ENCODE data around the gene TSSC4. TPM values are rescaled to one million over a fixed set of nuclear protein-coding genes. Genes with fewer than 3 reads are reported as not detected.

Gene TSSC4
- total and polyA plus RNA-seq, 2 of the 13 experiments (the other 11 are each of a cell fraction or from before 2014, with no cell fraction given) = 16.2 to 58.6 TPM

DNA sequence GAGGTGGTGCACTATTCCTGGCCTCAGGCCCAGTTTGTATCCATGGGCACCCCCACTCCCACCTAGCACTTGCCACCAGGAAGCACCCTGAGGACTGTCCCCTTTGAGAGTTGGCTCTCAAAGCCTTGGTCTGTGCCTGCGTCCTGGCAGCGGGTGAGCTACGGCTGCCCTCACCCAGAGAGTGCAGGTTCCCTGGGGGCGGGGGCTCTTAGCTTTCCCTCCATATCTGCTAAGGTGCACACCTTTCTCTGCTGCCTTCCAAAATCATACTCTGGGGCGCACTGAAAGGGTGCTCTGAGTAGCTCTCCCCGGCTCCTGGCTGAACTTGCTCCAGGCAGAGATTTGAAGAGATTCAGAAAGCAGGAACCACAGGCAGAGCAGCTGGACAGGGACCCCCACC is 51.4 kb downstream of the TSSC4 start:
- Histone ChIP-seq H3K79me2 (ENCODE audit: insufficient read depth, low read length) (no peaks in the 10 kb centered on the region), H2AFZ (ENCODE audit: low read length) (no peak overlapping the region), H3K9me3 (ENCODE audit: low read length) (no peaks in the 10 kb centered on the region), H3K9ac (ENCODE audit: insufficient read depth, low read depth, low read length) (no peak overlapping the region), H3K36me3 (replicated peaks in 1 of 2; ENCODE audit: control insufficient read depth in 1 of 2, insufficient read depth in 2 of 2, low read length in 2 of 2) (no peaks in the 10 kb centered on the region), H4K20me1 (ENCODE audit: insufficient read depth, low read length) (no peaks in the 10 kb centered on the region), H3K4me2 (ENCODE audit: low read depth, low read length) (no peak overlapping the region), H3K27ac (ENCODE audit: extremely low read length, insufficient read depth, low read length) (no peak overlapping the region), H3K27me3 (ENCODE audit: control insufficient read depth in 1 of 2, insufficient read depth in 2 of 2, low read length in 2 of 2) (peaks cover 21 to 65% of the 10 kb centered on the region in 2 experiments), H3K4me3 (replicated peaks in 1 of 3; ENCODE audit: insufficient read depth in 1 of 3, low read depth in 2 of 3, low read length in 3 of 3) (no peak overlapping the region), H3K4me1 (ENCODE audit: insufficient read depth, low read length) (no peaks in the 10 kb centered on the region)
- no CpG with 5 or more reads among the region's 6 CpGs for WGBS (ENCODE audit: low lambda C conversion rate)
- DNase-seq (ENCODE audit: low spot score) = no peak
- BruUV-seq (replicated peaks) = no TSS peak
- no peak for FAIRE-seq
- CTCF ChIA-PET (ENCODE audit: low intra/inter-chr PET ratio, low total read pairs) = no interaction called here
- ATAC-seq = no peak
- POLR2A ChIA-PET = no interaction called here
- in situ Hi-C loops (cut with HindIII; ENCODE audit: extremely low pct_ligation_motif_present, low pct_unique_long_range_greater_than_20kb) (no loop called here), intact Hi-C loops (cut with micrococcal nuclease; ENCODE audit: unreplicated experiment) (no loop called here)
- TF ChIP-seq, protein P1, sequence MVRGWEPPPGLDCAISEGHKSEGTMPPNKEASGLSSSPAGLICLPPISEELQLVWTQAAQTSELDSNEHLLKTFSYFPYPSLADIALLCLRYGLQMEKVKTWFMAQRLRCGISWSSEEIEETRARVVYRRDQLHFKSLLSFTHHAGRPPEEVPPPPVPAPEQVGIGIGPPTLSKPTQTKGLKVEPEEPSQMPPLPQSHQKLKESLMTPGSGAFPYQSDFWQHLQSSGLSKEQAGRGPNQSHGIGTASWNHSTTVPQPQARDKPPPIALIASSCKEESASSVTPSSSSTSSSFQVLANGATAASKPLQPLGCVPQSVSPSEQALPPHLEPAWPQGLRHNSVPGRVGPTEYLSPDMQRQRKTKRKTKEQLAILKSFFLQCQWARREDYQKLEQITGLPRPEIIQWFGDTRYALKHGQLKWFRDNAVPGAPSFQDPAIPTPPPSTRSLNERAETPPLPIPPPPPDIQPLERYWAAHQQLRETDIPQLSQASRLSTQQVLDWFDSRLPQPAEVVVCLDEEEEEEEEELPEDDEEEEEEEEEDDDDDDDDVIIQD (CRISPR knock-in tag; IDR thresholded peaks at IDR 0.05; ENCODE audit: low read depth) = no peak
- TF ChIP-seq, protein P2, sequence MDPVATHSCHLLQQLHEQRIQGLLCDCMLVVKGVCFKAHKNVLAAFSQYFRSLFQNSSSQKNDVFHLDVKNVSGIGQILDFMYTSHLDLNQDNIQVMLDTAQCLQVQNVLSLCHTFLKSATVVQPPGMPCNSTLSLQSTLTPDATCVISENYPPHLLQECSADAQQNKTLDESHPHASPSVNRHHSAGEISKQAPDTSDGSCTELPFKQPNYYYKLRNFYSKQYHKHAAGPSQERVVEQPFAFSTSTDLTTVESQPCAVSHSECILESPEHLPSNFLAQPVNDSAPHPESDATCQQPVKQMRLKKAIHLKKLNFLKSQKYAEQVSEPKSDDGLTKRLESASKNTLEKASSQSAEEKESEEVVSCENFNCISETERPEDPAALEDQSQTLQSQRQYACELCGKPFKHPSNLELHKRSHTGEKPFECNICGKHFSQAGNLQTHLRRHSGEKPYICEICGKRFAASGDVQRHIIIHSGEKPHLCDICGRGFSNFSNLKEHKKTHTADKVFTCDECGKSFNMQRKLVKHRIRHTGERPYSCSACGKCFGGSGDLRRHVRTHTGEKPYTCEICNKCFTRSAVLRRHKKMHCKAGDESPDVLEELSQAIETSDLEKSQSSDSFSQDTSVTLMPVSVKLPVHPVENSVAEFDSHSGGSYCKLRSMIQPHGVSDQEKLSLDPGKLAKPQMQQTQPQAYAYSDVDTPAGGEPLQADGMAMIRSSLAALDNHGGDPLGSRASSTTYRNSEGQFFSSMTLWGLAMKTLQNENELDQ (CRISPR knock-in tag; IDR thresholded peaks at IDR 0.05; ENCODE audit: borderline replicate concordance) = no peak
- TF ChIP-seq, protein P3, sequence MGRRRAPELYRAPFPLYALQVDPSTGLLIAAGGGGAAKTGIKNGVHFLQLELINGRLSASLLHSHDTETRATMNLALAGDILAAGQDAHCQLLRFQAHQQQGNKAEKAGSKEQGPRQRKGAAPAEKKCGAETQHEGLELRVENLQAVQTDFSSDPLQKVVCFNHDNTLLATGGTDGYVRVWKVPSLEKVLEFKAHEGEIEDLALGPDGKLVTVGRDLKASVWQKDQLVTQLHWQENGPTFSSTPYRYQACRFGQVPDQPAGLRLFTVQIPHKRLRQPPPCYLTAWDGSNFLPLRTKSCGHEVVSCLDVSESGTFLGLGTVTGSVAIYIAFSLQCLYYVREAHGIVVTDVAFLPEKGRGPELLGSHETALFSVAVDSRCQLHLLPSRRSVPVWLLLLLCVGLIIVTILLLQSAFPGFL (CRISPR knock-in tag; IDR thresholded peaks at IDR 0.05) = no peak
- no peak for TF ChIP-seq ZNF24 (IDR thresholded peaks at IDR 0.05)
- no peak for TF ChIP-seq CENPX (CRISPR knock-in tag; IDR thresholded peaks at IDR 0.05)
- TF ChIP-seq, protein P4, sequence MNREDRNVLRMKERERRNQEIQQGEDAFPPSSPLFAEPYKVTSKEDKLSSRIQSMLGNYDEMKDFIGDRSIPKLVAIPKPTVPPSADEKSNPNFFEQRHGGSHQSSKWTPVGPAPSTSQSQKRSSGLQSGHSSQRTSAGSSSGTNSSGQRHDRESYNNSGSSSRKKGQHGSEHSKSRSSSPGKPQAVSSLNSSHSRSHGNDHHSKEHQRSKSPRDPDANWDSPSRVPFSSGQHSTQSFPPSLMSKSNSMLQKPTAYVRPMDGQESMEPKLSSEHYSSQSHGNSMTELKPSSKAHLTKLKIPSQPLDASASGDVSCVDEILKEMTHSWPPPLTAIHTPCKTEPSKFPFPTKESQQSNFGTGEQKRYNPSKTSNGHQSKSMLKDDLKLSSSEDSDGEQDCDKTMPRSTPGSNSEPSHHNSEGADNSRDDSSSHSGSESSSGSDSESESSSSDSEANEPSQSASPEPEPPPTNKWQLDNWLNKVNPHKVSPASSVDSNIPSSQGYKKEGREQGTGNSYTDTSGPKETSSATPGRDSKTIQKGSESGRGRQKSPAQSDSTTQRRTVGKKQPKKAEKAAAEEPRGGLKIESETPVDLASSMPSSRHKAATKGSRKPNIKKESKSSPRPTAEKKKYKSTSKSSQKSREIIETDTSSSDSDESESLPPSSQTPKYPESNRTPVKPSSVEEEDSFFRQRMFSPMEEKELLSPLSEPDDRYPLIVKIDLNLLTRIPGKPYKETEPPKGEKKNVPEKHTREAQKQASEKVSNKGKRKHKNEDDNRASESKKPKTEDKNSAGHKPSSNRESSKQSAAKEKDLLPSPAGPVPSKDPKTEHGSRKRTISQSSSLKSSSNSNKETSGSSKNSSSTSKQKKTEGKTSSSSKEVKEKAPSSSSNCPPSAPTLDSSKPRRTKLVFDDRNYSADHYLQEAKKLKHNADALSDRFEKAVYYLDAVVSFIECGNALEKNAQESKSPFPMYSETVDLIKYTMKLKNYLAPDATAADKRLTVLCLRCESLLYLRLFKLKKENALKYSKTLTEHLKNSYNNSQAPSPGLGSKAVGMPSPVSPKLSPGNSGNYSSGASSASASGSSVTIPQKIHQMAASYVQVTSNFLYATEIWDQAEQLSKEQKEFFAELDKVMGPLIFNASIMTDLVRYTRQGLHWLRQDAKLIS (CRISPR knock-in tag; IDR thresholded peaks at IDR 0.05) = no peak
- TF ChIP-seq ZFP62 (CRISPR knock-in tag; IDR thresholded peaks at IDR 0.05) = no peak
- no peak for TF ChIP-seq ZNF543 (CRISPR knock-in tag; IDR thresholded peaks at IDR 0.05)
- no peak for TF ChIP-seq SOX5 (CRISPR knock-in tag; IDR thresholded peaks at IDR 0.05; ENCODE audit: borderline replicate concordance)
- TF ChIP-seq ZNF564 (CRISPR knock-in tag; IDR thresholded peaks at IDR 0.05) = no peak
- TF ChIP-seq EP300 (IDR thresholded peaks at IDR 0.05; ENCODE audit: low read depth in 2 of 2, low read length in 2 of 2) = no peak
- no peak for TF ChIP-seq EP300 (CRISPR knock-in tag; IDR thresholded peaks at IDR 0.05; ENCODE audit: borderline replicate concordance)
- TF ChIP-seq, protein P5, sequence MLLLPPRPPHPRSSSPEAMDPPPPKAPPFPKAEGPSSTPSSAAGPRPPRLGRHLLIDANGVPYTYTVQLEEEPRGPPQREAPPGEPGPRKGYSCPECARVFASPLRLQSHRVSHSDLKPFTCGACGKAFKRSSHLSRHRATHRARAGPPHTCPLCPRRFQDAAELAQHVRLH (CRISPR knock-in tag; IDR thresholded peaks at IDR 0.05; ENCODE audit: borderline replicate concordance, low read depth) = no peak
- no peak for TF ChIP-seq ZFP36 (IDR thresholded peaks at IDR 0.05; ENCODE audit: borderline replicate concordance, low read depth, low read length, partially characterized antibody)
- TF ChIP-seq, protein P6, sequence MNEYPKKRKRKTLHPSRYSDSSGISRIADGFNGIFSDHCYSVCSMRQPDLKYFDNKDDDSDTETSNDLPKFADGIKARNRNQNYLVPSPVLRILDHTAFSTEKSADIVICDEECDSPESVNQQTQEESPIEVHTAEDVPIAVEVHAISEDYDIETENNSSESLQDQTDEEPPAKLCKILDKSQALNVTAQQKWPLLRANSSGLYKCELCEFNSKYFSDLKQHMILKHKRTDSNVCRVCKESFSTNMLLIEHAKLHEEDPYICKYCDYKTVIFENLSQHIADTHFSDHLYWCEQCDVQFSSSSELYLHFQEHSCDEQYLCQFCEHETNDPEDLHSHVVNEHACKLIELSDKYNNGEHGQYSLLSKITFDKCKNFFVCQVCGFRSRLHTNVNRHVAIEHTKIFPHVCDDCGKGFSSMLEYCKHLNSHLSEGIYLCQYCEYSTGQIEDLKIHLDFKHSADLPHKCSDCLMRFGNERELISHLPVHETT (CRISPR knock-in tag; conservative IDR thresholded peaks at IDR 0.05) = no peak

Data from HepG2 (cell line).